HG03460 (cell line): ENCODE results near the gene LRP10.
"Not testable (repeated sequence)": the region's sequence is repeated elsewhere in the genome, so short reads cannot be mapped to it uniquely, and the experiment has no call there.

Source experiments
- ATAC-seq: cut with Tn5 transposase; IDR thresholded peaks from one replicate; pipeline ENCODE4 v1.9.1; 2021; ENCODE audit not compliant: unreplicated experiment

LRP10 gene

DNA sequence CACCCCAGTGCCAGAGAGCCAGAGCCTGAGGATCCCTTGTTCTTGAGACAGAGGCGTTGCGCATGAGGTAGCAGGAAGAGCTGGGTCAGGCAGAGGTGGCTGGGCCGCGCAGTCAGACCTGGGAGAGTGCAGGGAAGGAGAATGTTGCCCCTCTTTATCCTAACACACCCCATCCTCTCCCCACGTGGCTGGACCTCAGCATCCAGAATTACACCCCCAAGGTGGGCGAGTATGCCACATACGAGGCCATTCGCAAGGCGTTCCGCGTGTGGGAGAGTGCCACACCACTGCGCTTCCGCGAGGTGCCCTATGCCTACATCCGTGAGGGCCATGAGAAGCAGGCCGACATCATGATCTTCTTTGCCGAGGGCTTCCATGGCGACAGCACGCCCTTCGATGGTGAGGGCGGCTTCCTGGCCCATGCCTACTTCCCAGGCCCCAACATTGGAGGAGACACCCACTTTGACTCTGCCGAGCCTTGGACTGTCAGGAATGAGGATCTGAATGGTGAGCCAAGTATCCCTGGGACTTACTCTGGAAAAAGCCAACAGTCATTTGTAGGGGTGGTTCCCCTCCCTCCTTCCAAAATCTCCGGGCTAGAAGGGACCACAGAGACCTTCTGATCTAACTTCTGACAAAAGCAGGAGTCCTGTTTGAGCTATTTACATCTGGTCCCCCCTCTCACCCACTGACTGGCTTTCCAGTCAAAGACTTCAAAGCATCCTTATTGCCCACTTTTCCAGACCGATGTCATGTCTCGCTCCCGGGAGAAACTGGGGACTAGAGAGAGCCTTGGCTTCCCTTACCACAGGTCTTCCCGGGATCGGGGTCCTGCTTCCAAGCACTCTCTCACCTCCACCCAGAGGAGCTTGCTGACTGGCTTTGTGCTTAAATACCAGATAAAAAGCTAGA, 29.1 kb upstream of the LRP10 start:
- no peak for ATAC-seq

DNA sequence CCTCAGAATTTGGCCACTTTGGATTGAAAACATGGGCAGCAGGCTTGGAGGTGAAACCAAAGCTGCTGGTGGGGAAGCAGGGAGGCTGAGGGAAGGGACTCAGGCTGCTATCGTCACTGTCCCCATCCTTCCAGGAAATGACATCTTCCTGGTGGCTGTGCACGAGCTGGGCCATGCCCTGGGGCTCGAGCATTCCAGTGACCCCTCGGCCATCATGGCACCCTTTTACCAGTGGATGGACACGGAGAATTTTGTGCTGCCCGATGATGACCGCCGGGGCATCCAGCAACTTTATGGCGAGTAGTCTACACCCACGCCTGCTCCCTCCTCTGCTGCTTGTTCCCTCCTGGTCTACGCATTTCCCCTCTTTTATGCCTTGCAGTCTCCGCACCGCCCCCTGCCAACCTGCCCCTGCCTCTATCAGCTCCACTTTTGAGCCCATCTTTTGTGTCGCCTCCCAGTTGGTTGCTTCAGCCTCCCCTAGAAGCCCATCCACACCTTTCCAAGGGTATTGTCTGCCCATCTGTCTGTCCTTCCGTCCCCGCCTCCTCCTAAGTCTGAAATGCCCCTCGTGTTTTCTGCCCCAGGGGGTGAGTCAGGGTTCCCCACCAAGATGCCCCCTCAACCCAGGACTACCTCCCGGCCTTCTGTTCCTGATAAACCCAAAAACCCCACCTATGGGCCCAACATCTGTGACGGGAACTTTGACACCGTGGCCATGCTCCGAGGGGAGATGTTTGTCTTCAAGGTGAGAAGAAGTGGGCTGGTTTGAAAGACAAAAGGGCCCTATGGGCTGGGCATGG, 28.2 kb upstream of the LRP10 start:
- ATAC-seq, result no peak

GRCh38 chr14:22844221-22845102, 27.1 kb upstream of the LRP10 start:
- no peak for ATAC-seq

GRCh38 chr14:22845103-22845394, 26.5 kb upstream of the LRP10 start:
- ATAC-seq, result no peak

DNA sequence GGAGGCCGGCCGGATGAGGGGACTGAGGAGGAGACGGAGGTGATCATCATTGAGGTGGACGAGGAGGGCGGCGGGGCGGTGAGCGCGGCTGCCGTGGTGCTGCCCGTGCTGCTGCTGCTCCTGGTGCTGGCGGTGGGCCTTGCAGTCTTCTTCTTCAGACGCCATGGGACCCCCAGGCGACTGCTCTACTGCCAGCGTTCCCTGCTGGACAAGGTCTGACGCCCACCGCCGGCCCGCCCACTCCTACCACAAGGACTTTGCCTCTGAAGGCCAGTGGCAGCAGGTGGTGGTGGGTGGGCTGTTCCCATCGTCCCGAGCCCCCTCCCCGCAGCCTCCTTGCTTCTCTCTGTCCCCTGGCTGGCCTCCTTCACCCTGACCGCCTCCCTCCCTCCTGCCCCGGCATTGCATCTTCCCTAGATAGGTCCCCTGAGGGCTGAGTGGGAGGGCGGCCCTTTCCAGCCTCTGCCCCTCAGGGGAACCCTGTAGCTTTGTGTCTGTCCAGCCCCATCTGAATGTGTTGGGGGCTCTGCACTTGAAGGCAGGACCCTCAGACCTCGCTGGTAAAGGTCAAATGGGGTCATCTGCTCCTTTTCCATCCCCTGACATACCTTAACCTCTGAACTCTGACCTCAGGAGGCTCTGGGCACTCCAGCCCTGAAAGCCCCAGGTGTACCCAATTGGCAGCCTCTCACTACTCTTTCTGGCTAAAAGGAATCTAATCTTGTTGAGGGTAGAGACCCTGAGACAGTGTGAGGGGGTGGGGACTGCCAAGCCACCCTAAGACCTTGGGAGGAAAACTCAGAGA, 25.5 kb upstream of the LRP10 start:
- ATAC-seq, result no peak

- no peak for ATAC-seq
Observed at GRCh38 chr14:22846811-22847307, 24.7 kb upstream of the LRP10 start.

GRCh38 chr14:22847661-22848341, 23.7 kb upstream of the LRP10 start:
- ATAC-seq, result no peak

- no peak for ATAC-seq
Observed at GRCh38 chr14:22848351-22849164, 23.0 kb upstream of the LRP10 start.

DNA sequence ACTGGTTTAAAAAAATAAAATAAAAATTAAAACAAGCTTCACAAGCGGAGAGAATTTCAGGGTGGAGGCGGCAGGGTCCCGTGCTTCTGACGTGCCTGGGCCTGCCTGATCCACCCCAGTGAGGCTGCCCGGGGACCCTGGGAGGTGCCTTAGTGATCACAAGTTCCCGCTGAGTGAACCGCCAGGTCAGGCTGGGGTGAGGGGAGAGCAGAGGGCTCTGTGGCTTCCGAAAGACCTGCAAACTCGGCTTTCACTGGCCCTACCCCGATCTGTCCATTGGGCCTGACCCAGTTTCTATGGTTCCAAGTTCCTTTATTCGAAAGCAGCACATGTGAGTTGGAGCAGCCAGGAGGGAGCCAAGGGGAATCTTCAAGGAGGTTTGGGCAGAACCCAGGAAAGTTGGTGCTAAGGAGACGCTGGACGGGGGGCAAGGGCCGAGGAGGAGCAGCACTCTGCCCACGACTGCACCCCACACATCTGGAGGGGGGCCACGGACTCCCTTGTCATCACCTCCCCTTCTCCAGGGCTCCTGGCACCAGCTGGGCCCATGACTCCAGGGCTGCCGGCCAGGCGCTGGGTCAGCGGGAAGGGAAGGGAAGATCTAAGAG, 22.2 kb upstream of the LRP10 start:
- ATAC-seq, result no peak

DNA sequence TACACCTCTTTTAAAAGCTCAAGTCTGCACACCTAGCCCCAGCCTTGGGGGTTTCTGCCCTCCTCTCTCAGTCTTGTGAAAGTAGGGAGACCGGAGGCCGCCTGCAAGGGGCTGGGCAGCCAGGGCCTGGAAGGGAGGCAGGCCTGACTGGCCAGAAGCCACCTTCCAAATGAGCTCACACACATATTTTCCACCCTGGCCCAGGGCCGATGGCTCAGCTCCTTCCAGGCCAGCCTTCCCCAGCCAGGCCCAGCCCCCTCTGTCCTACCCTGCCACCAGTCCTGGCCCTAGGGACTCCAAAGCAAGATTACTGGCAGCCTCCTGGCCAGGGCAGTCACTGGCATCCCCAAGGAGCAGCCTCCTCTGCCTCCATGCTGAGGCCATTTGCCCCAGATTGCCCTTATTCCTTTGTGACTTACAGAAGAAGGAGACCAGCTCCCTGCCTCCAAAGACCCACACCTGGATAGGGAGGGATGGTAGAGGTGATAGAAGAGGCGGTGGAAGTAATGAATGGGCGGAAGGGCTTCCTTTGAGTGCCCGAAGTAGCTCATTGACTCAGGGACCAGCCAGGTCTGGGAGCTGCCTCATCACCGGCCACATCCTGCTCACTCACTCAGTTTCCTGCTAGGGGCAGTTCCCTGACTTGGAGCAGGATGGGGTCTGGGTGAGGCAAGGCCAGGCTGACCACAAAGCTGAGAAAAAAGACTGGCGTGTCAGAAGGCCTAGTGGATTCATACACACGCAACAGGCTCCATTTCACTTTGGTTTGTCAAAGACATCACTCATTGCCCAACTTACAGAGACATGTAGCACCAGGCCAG, 20.4 kb upstream of the LRP10 start:
- ATAC-seq, result no peak

DNA sequence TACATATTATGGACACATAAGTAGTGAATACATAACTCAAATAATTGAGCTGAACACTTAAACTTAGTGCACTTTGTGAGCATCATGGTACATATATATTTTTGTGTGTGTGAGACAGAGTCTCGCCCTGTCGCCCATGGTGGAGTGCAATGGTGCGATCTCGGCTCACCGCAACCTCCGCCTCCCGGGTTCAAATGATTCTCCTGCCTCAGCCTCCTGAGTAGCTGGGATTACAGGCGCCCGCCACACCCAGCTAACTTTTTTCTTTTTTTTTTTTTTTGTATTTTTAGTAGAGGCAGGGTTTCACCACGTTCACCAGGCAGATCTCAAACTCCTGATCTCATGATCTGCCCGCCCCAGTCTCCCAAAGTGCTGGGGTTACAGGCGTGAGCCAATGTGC, 19.4 kb upstream of the LRP10 start:
- ATAC-seq, result not testable (repeated sequence)

DNA sequence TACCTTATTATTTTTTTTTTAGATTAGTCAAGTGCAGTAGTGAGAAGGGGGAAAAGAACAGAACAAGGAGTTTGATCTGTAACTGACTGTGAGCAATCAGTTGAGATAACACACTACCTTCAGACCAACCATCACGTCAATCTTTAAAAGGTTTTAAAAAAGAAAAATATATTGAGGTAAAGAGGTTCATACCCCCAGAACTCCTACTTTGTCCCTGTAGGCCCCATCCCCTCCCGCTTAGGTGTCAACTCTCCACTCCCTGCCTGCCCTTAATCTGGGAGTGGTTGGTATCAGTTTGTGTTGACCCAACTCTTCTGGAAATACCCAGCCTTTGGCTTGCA, 19.0 kb upstream of the LRP10 start:
- ATAC-seq, result peak; percentile 13

DNA sequence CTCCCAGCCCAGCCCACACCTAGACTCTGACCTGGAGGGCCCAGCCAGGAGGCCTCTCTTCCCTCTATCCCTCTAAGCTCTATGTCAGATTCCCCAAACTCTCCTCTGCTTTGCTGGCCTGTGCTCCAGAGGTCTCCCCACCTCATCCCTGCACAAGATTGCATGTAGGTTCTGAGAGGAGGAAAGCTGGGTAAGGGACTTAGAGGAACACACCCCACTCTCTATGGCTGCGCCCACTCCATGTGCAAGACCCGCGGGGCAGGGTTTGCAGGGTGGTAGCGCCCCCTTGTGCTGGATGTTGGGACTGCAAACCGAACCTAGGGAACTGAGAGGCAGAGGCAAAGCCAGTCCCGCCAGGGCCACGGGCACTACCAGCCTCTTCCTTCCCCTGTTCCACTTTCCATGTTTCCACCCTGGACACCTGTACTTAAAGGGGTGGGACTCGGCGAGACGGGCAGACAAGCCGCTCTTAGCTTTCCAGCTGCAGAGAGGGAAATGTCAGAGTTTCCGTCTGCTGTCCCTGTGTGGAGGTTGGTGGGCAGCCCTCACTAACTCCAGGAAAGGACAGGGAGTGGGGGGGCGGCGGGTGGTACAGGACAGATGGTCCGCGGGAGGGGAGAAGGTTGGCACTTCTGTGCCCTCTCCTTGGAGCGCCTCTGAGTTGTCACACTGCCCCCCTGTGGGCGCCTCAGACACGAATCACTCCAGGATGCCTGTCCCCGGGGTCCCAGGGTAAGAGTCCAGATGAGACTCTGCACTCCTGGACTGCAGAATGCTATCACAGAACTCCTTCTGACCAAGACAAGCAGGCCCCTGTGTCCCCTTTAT, 18.4 kb upstream of the LRP10 start:
- peak; percentile 72 for ATAC-seq

DNA sequence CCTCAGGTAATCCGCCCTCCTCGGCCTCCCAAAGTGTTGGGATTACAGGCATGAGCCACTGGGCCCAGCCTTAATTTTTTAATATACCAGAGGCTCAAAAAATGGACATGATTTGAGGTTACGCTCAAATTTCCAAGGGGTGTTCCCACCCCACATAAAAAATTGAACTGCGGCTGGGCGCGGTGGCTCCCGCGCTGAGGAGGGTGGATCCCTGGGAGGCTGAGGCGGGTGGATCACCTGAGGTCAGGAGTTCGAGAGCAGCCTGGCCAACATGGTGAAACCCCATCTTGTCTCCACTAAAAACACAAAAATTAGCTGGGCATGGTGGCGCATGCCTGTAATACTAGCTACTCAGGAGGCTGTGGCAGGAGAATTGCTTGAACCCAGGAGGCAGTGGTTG, 17.2 kb upstream of the LRP10 start:
- ATAC-seq, result not testable (repeated sequence)

- ATAC-seq, result no peak
Observed at GRCh38 chr14:22854963-22855724, 16.4 kb upstream of the LRP10 start.

GRCh38 chr14:22856428-22856827, 15.1 kb upstream of the LRP10 start:
- no peak for ATAC-seq
